ENCODE measurements around the gene VWDE.
"Not testable (repeated sequence)": the region's sequence is repeated elsewhere in the genome, so short reads cannot be mapped to it uniquely, and the experiment has no call there.

VWDE gene

DNA sequence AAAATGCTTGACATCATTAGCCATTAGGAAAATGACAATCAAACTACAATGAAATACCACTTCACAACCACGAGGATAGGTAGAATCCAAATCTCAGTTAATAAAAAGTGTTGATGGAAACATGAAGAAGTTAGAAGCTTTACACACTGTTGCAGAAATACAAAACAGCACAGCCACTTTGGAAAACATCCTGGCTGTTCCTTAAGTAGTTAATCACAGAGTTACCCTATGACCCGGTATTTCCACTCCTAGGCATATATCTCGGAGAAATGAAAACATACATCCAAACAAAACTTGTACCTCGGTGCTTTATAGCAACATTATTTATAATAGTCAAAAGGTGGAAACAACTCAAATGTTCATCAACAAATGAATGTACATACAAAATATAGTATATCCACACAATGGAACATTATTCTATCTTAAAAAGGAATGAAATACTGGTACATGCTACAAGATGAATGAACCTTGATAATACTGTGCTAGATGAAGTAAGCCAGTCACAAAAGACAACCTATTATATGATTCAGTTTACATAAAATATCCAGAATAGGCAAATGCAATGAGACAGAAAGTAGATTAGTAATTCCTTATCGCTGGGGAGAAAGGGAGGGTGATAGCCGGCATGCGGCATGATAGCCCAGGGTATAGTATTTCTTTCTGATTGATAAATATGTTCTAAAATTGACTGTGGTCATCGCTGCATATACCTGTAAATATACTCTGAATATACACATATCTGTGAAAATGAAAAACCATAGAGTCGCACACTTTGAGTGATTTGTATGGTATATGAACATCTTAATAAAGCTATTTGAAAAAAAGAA, 1.9 kb downstream of the VWDE start:
- H3K9ac ChIP-seq (ENCODE audit: low read depth in 1 of 2, low read length in 2 of 2): no peak overlapping the region
- H3K9me3 ChIP-seq (ENCODE audit: control insufficient read depth in 1 of 2, low read length in 2 of 2): no peaks in the 10 kb centered on the region
- H3K27me3 ChIP-seq (ENCODE audit: control insufficient read depth in 1 of 2, insufficient read depth in 2 of 2, low read length in 2 of 2): peaks cover 6 to 13% of the 10 kb centered on the region in 2 donors
- H3K36me3 ChIP-seq (ENCODE audit: control insufficient read depth in 1 of 2, insufficient read depth in 2 of 2, low read length in 2 of 2): no peaks in the 10 kb centered on the region
- no peak overlapping the region for H3K27ac ChIP-seq (ENCODE audit: low read depth, low read length)
- H3K4me1 ChIP-seq (ENCODE audit: control insufficient read depth in 1 of 2, insufficient read depth in 2 of 2, low read length in 2 of 2): peaks cover 0 to 9% of the 10 kb centered on the region in 2 donors
- H3K4me3 ChIP-seq (ENCODE audit: low read depth in 1 of 2, low read length in 2 of 2): no peak overlapping the region

DNA sequence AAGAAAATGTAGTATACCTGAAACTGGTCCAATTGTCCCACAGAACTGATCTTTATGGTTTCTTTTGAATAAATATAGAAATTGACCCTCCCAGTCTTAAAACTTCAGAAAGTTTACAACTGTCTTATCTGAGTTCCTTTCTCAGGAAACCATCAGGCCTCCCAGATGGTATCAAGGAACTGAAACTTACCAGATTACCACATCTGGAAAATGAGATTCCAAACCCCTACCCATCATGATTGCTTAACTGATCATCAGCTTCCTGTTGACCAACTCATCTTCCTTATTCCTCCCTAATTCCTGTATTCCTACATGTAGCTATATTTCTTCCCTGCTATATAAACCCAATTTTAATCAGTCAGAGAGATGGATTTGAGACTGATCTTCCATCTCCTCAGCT, 5.5 kb downstream of the VWDE start:
- H3K36me3 ChIP-seq (ENCODE audit: control insufficient read depth in 1 of 2, insufficient read depth in 2 of 2, low read length in 2 of 2): no peaks in the 10 kb centered on the region
- H3K4me3 ChIP-seq (ENCODE audit: low read depth in 1 of 2, low read length in 2 of 2): no peak overlapping the region
- no peak overlapping the region for H3K9ac ChIP-seq (ENCODE audit: low read depth in 1 of 2, low read length in 2 of 2)
- peaks cover 0 to 2% of the 10 kb centered on the region in 2 donors for H3K4me1 ChIP-seq (ENCODE audit: control insufficient read depth in 1 of 2, insufficient read depth in 2 of 2, low read length in 2 of 2)
- no peak overlapping the region for H3K27ac ChIP-seq (ENCODE audit: low read depth, low read length)
- H3K9me3 ChIP-seq (ENCODE audit: control insufficient read depth in 1 of 2, low read length in 2 of 2): no peaks in the 10 kb centered on the region
- H3K27me3 ChIP-seq (ENCODE audit: control insufficient read depth in 1 of 2, insufficient read depth in 2 of 2, low read length in 2 of 2): peaks cover 2 to 4% of the 10 kb centered on the region in 2 donors

DNA sequence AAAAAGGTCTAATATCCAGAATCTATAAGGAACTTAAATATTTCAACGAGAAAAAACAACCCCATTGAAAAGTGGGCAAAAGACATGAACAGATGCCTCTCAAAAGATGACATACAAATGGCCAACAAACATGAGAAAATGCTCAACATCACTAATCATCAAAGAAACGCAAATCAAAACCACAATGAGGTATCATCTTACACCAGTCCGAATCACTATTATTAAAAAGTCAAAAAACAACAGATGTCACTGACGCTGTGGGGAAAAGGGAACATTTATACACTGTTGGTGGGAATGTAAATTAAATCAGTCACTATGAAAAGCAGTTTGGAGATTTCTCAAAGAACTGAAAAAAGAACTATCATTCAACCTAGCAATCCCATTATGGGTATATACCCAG, 6.0 kb downstream of the VWDE start:
- Histone ChIP-seq H3K27me3 (ENCODE audit: control insufficient read depth in 1 of 2, insufficient read depth in 2 of 2, low read length in 2 of 2) (peaks cover 0 to 3% of the 10 kb centered on the region in 2 donors), H3K27ac (ENCODE audit: low read depth, low read length) (no peak overlapping the region), H3K9me3 (ENCODE audit: control insufficient read depth in 1 of 2, low read length in 2 of 2) (no peaks in the 10 kb centered on the region), H3K9ac (ENCODE audit: low read depth in 1 of 2, low read length in 2 of 2) (no peak overlapping the region), H3K4me3 (ENCODE audit: low read depth in 1 of 2, low read length in 2 of 2) (no peak overlapping the region), H3K4me1 (ENCODE audit: control insufficient read depth in 1 of 2, insufficient read depth in 2 of 2, low read length in 2 of 2) (no peaks in the 10 kb centered on the region), H3K36me3 (ENCODE audit: control insufficient read depth in 1 of 2, insufficient read depth in 2 of 2, low read length in 2 of 2) (no peaks in the 10 kb centered on the region)

DNA sequence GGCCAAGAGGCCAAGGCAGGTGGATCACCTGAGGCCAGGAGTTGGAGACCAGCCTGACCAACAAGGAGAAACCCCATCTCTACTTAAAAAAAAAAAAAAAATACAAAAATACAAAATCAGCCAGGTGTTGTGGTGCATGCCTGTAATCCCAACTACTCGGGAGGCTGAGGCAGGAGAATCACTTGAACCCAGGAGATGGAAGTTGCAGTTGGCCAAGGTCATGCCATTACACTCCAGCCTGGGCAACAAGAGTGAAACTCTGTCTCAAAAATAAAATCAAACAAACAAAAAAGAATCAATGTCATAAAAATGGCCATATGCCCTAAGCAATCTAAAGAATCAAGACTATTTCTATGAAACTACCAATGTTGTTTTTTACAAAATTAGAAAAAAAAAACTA, 7.0 kb downstream of the VWDE start:
- H3K27ac ChIP-seq (ENCODE audit: low read depth, low read length); H3K36me3 ChIP-seq (ENCODE audit: control insufficient read depth in 1 of 2, insufficient read depth in 2 of 2, low read length in 2 of 2); H3K9me3 ChIP-seq (ENCODE audit: control insufficient read depth in 1 of 2, low read length in 2 of 2); H3K4me1 ChIP-seq (ENCODE audit: control insufficient read depth in 1 of 2, insufficient read depth in 2 of 2, low read length in 2 of 2); H3K27me3 ChIP-seq (ENCODE audit: control insufficient read depth in 1 of 2, insufficient read depth in 2 of 2, low read length in 2 of 2); H3K4me3 ChIP-seq (ENCODE audit: low read depth in 1 of 2, low read length in 2 of 2); H3K9ac ChIP-seq (ENCODE audit: low read depth in 1 of 2, low read length in 2 of 2): not testable (repeated sequence)

DNA sequence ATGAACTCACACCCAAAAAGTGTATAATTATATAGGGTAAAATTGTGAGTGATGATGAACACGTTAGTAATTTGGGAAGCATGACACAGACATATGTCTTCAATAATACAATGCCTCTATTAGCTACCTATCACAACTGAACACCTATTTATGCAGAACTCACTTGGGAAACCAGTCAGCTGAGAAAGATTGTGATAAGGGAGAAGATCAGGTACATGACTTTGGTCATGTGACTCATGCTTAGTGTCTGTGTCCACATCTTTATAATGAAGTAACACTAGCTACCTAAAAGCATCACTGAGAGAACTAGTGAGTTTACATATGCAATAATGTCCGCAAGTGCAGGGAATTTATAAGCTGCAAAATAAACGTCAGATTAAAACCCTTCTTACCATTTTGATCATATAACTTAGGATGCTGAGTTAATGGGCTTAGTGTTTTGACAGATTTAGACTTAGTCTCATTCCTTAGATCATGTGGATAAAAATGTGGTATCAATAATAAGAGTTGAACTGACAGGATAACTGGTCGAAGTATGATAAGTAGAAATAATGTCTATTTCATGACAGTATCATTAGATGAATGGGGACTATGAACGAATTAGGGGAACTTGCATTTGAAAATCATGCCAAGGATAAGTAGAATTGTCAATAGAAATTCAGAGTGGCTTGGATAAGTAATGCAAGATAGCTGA, 11.6 kb downstream of the VWDE start:
- H3K36me3 ChIP-seq (ENCODE audit: control insufficient read depth in 1 of 2, insufficient read depth in 2 of 2, low read length in 2 of 2): no peaks in the 10 kb centered on the region
- H3K9me3 ChIP-seq (ENCODE audit: control insufficient read depth in 1 of 2, low read length in 2 of 2): no peaks in the 10 kb centered on the region
- no peak overlapping the region for H3K4me3 ChIP-seq (ENCODE audit: low read depth in 1 of 2, low read length in 2 of 2)
- no peak overlapping the region for H3K9ac ChIP-seq (ENCODE audit: low read depth in 1 of 2, low read length in 2 of 2)
- no peak overlapping the region for H3K27ac ChIP-seq (ENCODE audit: low read depth, low read length)
- no peaks in the 10 kb centered on the region for H3K27me3 ChIP-seq (ENCODE audit: control insufficient read depth in 1 of 2, insufficient read depth in 2 of 2, low read length in 2 of 2)
- H3K4me1 ChIP-seq (ENCODE audit: control insufficient read depth in 1 of 2, insufficient read depth in 2 of 2, low read length in 2 of 2): no peaks in the 10 kb centered on the region

DNA sequence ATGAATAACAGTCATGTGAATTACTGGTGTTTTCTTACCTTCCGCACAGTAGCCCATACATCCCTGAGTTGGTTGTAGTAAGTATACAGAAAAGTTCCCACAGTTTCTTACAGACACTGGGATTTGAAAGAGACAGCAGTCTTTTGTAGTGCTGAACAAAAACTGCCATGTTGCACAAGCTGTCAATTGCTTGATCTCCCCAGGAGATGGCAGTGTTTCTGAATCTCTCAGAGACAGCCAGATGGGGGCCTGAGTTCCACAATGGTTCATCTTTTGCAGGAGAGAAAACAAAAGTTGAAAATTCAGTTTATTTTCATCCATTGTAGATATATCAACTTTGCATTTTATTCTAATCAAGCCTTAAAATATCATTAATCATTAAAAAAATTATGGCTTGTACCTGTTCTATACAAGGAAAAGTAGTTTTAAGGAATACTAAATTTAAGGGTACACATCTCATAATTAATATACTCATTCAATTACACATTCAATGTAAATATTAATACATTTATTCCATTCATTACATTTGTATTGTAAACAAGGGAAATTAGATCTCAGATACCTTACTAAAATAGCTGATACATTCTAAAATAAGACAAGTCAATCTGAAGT, 14.5 kb downstream of the VWDE start:
- no peaks in the 10 kb centered on the region for H3K36me3 ChIP-seq (ENCODE audit: control insufficient read depth in 1 of 2, insufficient read depth in 2 of 2, low read length in 2 of 2)
- H3K9me3 ChIP-seq (ENCODE audit: control insufficient read depth in 1 of 2, low read length in 2 of 2): no peaks in the 10 kb centered on the region
- no peak overlapping the region for H3K4me3 ChIP-seq (ENCODE audit: low read depth in 1 of 2, low read length in 2 of 2)
- H3K27ac ChIP-seq (ENCODE audit: low read depth, low read length): no peak overlapping the region
- no peaks in the 10 kb centered on the region for H3K27me3 ChIP-seq (ENCODE audit: control insufficient read depth in 1 of 2, insufficient read depth in 2 of 2, low read length in 2 of 2)
- no peaks in the 10 kb centered on the region for H3K4me1 ChIP-seq (ENCODE audit: control insufficient read depth in 1 of 2, insufficient read depth in 2 of 2, low read length in 2 of 2)
- no peak overlapping the region for H3K9ac ChIP-seq (ENCODE audit: low read depth in 1 of 2, low read length in 2 of 2)

DNA sequence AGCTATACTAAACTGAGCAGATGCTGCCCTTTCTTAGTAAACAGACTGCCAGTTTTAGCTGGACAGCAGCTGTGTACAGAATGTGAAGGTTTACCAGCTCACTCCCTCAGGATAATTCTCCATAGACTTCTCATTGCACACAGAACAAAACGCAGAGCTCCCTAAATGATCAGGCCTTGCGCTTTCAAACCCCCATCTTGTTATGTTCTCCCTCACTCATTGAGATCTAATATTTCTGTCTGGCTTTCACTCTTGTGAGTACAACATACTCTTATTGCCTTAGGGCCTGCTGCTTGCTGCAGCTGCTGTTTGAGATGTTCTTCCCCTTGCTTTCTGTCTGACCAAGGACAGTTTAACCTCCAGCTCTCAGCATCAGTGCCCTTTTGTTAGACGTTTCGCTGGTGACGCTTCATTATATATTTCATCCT, 17.3 kb downstream of the VWDE start:
- Histone ChIP-seq H3K27me3 (ENCODE audit: control insufficient read depth in 1 of 2, insufficient read depth in 2 of 2, low read length in 2 of 2) (no peaks in the 10 kb centered on the region), H3K9me3 (ENCODE audit: control insufficient read depth in 1 of 2, low read length in 2 of 2) (no peaks in the 10 kb centered on the region), H3K36me3 (ENCODE audit: control insufficient read depth in 1 of 2, insufficient read depth in 2 of 2, low read length in 2 of 2) (no peaks in the 10 kb centered on the region), H3K27ac (ENCODE audit: low read depth, low read length) (no peak overlapping the region), H3K9ac (ENCODE audit: low read depth in 1 of 2, low read length in 2 of 2) (no peak overlapping the region), H3K4me1 (ENCODE audit: control insufficient read depth in 1 of 2, insufficient read depth in 2 of 2, low read length in 2 of 2) (no peaks in the 10 kb centered on the region), H3K4me3 (ENCODE audit: low read depth in 1 of 2, low read length in 2 of 2) (no peak overlapping the region)

DNA sequence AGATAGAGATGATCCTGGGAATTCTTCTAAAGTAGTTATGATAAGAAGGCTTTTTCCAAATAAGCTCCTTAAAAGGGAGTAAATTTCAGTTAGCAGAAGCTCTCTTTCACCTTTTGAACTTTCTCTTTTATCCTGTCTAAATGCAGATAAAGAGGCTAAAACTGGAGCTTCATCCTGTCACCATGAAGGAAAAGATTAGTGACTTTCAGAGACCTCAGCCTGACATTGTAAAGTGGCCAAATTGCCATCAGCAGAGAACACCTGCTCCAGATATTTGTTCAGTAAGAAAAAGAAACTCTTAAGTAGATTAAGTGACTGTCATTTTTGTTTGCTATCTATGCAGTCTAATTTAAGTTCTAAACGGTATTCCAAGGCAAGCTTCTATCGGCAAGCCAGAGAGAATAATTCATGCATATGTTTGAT, 18.3 kb downstream of the VWDE start:
- H3K27ac ChIP-seq (ENCODE audit: low read depth, low read length): no peak overlapping the region
- no peak overlapping the region for H3K4me3 ChIP-seq (ENCODE audit: low read depth in 1 of 2, low read length in 2 of 2)
- no peaks in the 10 kb centered on the region for H3K27me3 ChIP-seq (ENCODE audit: control insufficient read depth in 1 of 2, insufficient read depth in 2 of 2, low read length in 2 of 2)
- H3K4me1 ChIP-seq (ENCODE audit: control insufficient read depth in 1 of 2, insufficient read depth in 2 of 2, low read length in 2 of 2): no peaks in the 10 kb centered on the region
- no peak overlapping the region for H3K9ac ChIP-seq (ENCODE audit: low read depth in 1 of 2, low read length in 2 of 2)
- H3K36me3 ChIP-seq (ENCODE audit: control insufficient read depth in 1 of 2, insufficient read depth in 2 of 2, low read length in 2 of 2): no peaks in the 10 kb centered on the region
- no peaks in the 10 kb centered on the region for H3K9me3 ChIP-seq (ENCODE audit: control insufficient read depth in 1 of 2, low read length in 2 of 2)

DNA sequence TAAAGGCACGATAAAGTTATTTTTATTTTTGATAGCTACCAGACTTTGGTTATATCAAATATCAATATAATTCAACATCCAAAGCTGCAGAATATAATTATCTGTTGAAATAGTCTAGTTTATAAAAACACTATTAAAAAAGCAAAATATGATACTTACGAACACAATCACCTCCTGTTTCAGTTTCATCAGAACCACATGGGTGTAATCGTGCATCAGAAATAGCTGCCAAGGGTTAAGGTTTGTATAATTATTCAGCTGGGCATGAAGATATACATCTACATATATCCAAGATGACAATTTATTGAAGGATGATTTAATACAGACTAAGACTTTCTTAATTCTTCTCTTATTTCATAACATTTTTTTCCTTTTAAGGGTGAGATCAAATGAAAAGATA, 20.3 kb downstream of the VWDE start:
- no peak overlapping the region for H3K9ac ChIP-seq (ENCODE audit: low read depth in 1 of 2, low read length in 2 of 2)
- no peak overlapping the region for H3K4me3 ChIP-seq (ENCODE audit: low read depth in 1 of 2, low read length in 2 of 2)
- no peak overlapping the region for H3K27ac ChIP-seq (ENCODE audit: low read depth, low read length)
- no peaks in the 10 kb centered on the region for H3K4me1 ChIP-seq (ENCODE audit: control insufficient read depth in 1 of 2, insufficient read depth in 2 of 2, low read length in 2 of 2)
- no peaks in the 10 kb centered on the region for H3K36me3 ChIP-seq (ENCODE audit: control insufficient read depth in 1 of 2, insufficient read depth in 2 of 2, low read length in 2 of 2)
- H3K27me3 ChIP-seq (ENCODE audit: control insufficient read depth in 1 of 2, insufficient read depth in 2 of 2, low read length in 2 of 2): no peaks in the 10 kb centered on the region
- no peaks in the 10 kb centered on the region for H3K9me3 ChIP-seq (ENCODE audit: control insufficient read depth in 1 of 2, low read length in 2 of 2)

DNA sequence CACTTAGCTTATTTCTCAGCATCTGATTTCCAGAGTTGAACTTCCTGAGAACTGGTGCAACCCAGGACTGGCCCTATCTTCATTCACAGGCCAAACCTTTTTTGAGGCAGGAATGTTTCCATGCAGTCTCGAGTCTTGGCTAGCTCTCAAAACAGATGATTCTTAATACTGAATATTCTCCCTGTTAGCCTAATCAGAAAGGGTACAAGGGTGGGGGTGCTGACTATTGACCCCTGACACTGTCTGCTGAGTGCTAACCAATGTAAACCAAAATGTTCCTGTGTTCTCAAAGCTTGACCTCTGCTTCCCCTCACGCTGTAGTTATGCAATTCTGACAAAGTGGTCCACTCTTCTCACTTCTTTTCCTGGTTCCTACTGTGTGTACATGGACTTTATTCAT, 25.3 kb downstream of the VWDE start:
- Histone ChIP-seq H3K9me3 (ENCODE audit: control insufficient read depth in 1 of 2, low read length in 2 of 2) (no peaks in the 10 kb centered on the region), H3K4me3 (ENCODE audit: low read depth in 1 of 2, low read length in 2 of 2) (no peak overlapping the region), H3K36me3 (ENCODE audit: control insufficient read depth in 1 of 2, insufficient read depth in 2 of 2, low read length in 2 of 2) (no peaks in the 10 kb centered on the region), H3K4me1 (ENCODE audit: control insufficient read depth in 1 of 2, insufficient read depth in 2 of 2, low read length in 2 of 2) (no peaks in the 10 kb centered on the region), H3K27ac (ENCODE audit: low read depth, low read length) (no peak overlapping the region), H3K9ac (ENCODE audit: low read depth in 1 of 2, low read length in 2 of 2) (no peak overlapping the region), H3K27me3 (ENCODE audit: control insufficient read depth in 1 of 2, insufficient read depth in 2 of 2, low read length in 2 of 2) (no peaks in the 10 kb centered on the region)

Data from duodenal mucosa (tissue), 2 donors.